A549 (cell line): ENCODE data around the gene ARHGAP26. TPM values are rescaled to one million over a fixed set of nuclear protein-coding genes. Genes with fewer than 3 reads are reported as not detected.

Experiments
- BHLHE40 ChIP-seq: IDR thresholded peaks from 2 replicates; pipeline ENCODE4 v1.6.1; 2012; ENCODE audit warnings: low read depth, low read length, inconsistent platforms
- CBX2 ChIP-seq: fragments of 200-600 bp; sonication (generic); IDR thresholded peaks from 2 replicates; pipeline ENCODE4 v1.6.1; 2016; ENCODE audit warnings: low read depth, mild to moderate bottlenecking, borderline replicate concordance
- CBX8 ChIP-seq: fragments of 200-600 bp; sonication (generic); IDR thresholded peaks from 2 replicates; pipeline ENCODE4 v1.6.1; 2016
- CTCF ChIP-seq: fragments of >200 bp; sonication (Bioruptor Twin); formaldehyde crosslinking; IDR thresholded peaks from 3 replicates; pipeline ENCODE4 v1.5.1; 2016
- EHMT2 ChIP-seq: fragments of 200-600 bp; sonication (generic); IDR thresholded peaks from 2 replicates; pipeline ENCODE4 v1.6.1; 2016; ENCODE audit warnings: antibody characterized with exemption, low read depth, mild to moderate bottlenecking, moderate library complexity
- ELK1 ChIP-seq: fragments of 150-350 bp; IDR thresholded peaks from 2 replicates; pipeline ENCODE4 v1.6.1; 2014; ENCODE audit warnings: low read depth, mild to moderate bottlenecking, low read length
- FOSB ChIP-seq: fragments of 250-450 bp; sonication (Bioruptor Pico); IDR thresholded peaks from 2 replicates; pipeline ENCODE4 v1.5.0; 2020; ENCODE audit warnings: mild to moderate bottlenecking, moderate library complexity
- FOSL2 ChIP-seq, 2 experiments: fragments of 450-650 bp in 1 of 2; fragments of >200 bp in 1 of 2; sonication (Bioruptor Twin) in 1 of 2; formaldehyde crosslinking; IDR thresholded peaks; 2 replicates each; pipeline versions ENCODE4 v1.5.0 to v1.6.1; 2016 to 2020; ENCODE audit warnings: mild to moderate bottlenecking in 1 of 2, moderate library complexity in 1 of 2
- GATA3 ChIP-seq: IDR thresholded peaks from 2 replicates; pipeline ENCODE4 v1.6.1; 2012; ENCODE audit warnings: borderline replicate concordance
- HES2 ChIP-seq: fragments of >200 bp; sonication (Bioruptor Twin); formaldehyde crosslinking; IDR thresholded peaks from 2 replicates; pipeline ENCODE4 v1.6.1; 2016
- HEYL ChIP-seq: fragments of 250-450 bp; sonication (Bioruptor Pico); IDR thresholded peaks from 2 replicates; pipeline ENCODE4 v1.8.0; 2021; ENCODE audit warnings: mild to moderate bottlenecking, moderate library complexity
- HMGXB4 ChIP-seq: fragments of 250-450 bp; sonication (Bioruptor Pico); IDR thresholded peaks from 2 replicates; pipeline ENCODE4 v1.5.0; 2021; ENCODE audit warnings: mild to moderate bottlenecking, moderate library complexity, borderline replicate concordance
- HOXA7 ChIP-seq: fragments of 250-450 bp; sonication (Bioruptor Pico); IDR thresholded peaks from 2 replicates; pipeline ENCODE4 v1.5.0; 2020; ENCODE audit warnings: mild to moderate bottlenecking, moderate library complexity
- JUN ChIP-seq, 2 experiments: fragments of >200 bp; sonication (Bioruptor Twin); formaldehyde crosslinking; IDR thresholded peaks; 2 replicates in 1 of 2; 3 replicates in 1 of 2; pipeline ENCODE4 v1.6.1; 2016 to 2017
- JUNB ChIP-seq: fragments of >200 bp; sonication (Bioruptor Twin); formaldehyde crosslinking; IDR thresholded peaks from 2 replicates; pipeline ENCODE4 v1.6.1; 2016
- KDM1A ChIP-seq: fragments of 200-600 bp; sonication (generic); IDR thresholded peaks from 2 replicates; pipeline ENCODE4 v1.6.1; 2016; ENCODE audit warnings: low read depth, mild to moderate bottlenecking
- MAFK ChIP-seq: fragments of 450-650 bp; IDR thresholded peaks from 2 replicates; pipeline ENCODE4 v1.6.1; 2014; ENCODE audit not compliant: partially characterized antibody
- MAX ChIP-seq: IDR thresholded peaks from 2 replicates; pipeline ENCODE4 v1.6.1; 2012
- NPAS2 ChIP-seq: fragments of 250-450 bp; sonication (Bioruptor Pico); IDR thresholded peaks from 2 replicates; pipeline ENCODE4 v1.8.0; 2022; ENCODE audit warnings: mild to moderate bottlenecking, moderate library complexity, borderline replicate concordance
- NR3C1 ChIP-seq: fragments of >200 bp; sonication (Bioruptor Twin); formaldehyde crosslinking; IDR thresholded peaks from 3 replicates; pipeline ENCODE4 v1.6.1; 2017
- PBX3 ChIP-seq: IDR thresholded peaks from 2 replicates; pipeline ENCODE4 v1.6.1; 2012
- PHF8 ChIP-seq: fragments of 200-600 bp; sonication (generic); IDR thresholded peaks from 2 replicates; pipeline ENCODE4 v1.6.1; 2016; ENCODE audit warnings: low read depth, mild to moderate bottlenecking, antibody characterized with exemption, moderate library complexity, borderline replicate concordance
- POLR2A ChIP-seq: IDR thresholded peaks from 2 replicates; pipeline ENCODE4 v1.6.1; 2012; ENCODE audit warnings: mild to moderate bottlenecking, low read length
- RAD21 ChIP-seq, 2 experiments: fragments of >200 bp in 1 of 2; sonication (Bioruptor Twin) in 1 of 2; formaldehyde crosslinking in 1 of 2; IDR thresholded peaks in 1 of 2; conservative IDR thresholded peaks in 1 of 2; 2 replicates in 1 of 2; 3 replicates in 1 of 2; pipeline ENCODE4 v1.6.1; 2012 to 2018; ENCODE audit warnings: inconsistent platforms in 1 of 2
- RARB ChIP-seq: fragments of 250-450 bp; sonication (Bioruptor Pico); IDR thresholded peaks from 2 replicates; pipeline ENCODE4 v1.8.0; 2021; ENCODE audit warnings: mild to moderate bottlenecking, moderate library complexity
- RCOR1 ChIP-seq: fragments of 150-350 bp; IDR thresholded peaks from 2 replicates; pipeline ENCODE4 v1.6.1; 2014; ENCODE audit warnings: antibody characterized with exemption, low read length, low read depth
- REST ChIP-seq: fragments of 200-600 bp; sonication (generic); IDR thresholded peaks from 2 replicates; pipeline ENCODE4 v1.6.1; 2016; ENCODE audit warnings: antibody characterized with exemption, mild to moderate bottlenecking, moderate library complexity
- SMC3 ChIP-seq: fragments of >200 bp; sonication (Bioruptor Twin); formaldehyde crosslinking; IDR thresholded peaks from 3 replicates; pipeline ENCODE4 v1.6.1; 2018; ENCODE audit warnings: inconsistent platforms
- TFCP2L1 ChIP-seq: fragments of 250-450 bp; sonication (Bioruptor Pico); IDR thresholded peaks from 2 replicates; pipeline ENCODE4 v1.5.0; 2021; ENCODE audit warnings: mild to moderate bottlenecking
- TP53 ChIP-seq: fragments of 250-450 bp; sonication (Bioruptor Pico); IDR thresholded peaks from 2 replicates; pipeline ENCODE4 v1.5.0; 2021; ENCODE audit warnings: mild to moderate bottlenecking, moderate library complexity
- ZFP36 ChIP-seq: fragments of 450-650 bp; IDR thresholded peaks from 2 replicates; pipeline ENCODE4 v1.6.1; 2014; ENCODE audit warnings: borderline replicate concordance; ENCODE audit not compliant: partially characterized antibody
- ZNF302 ChIP-seq: fragments of 250-450 bp; sonication (Bioruptor Pico); IDR thresholded peaks from 2 replicates; pipeline ENCODE4 v1.9.0; 2021; ENCODE audit warnings: inconsistent platforms, mild to moderate bottlenecking, moderate library complexity
- ZSCAN20 ChIP-seq: fragments of 250-450 bp; sonication (Bioruptor Pico); IDR thresholded peaks from 2 replicates; pipeline ENCODE4 v1.8.0; 2022; ENCODE audit warnings: mild to moderate bottlenecking, moderate library complexity
- polyA plus RNA-seq, 4 experiments: library from polyadenylated mRNA; depleted of rRNA in 3 of 4; stranded (reverse); fragments of >200 nt; fragmentation: RNase III in 1 of 4; extraction: RNeasy Plus Mini Kit Qiagen cat#74134 plus additional on column Dnase treatment in 1 of 4; gene quantifications; 2 replicates in 3 of 4; 3 replicates in 1 of 4; pipeline ENCODE4 v1.2.3, GENCODE V29; 2011 to 2017

ARHGAP26 gene
- polyA plus RNA-seq, 2 of the 4 experiments (the other 2 are of a cell fraction) = 6.6 to 19.1 TPM

- no peak for TF ChIP-seq MAFK
- peak; percentile 85 for TF ChIP-seq PBX3
- TF ChIP-seq NR3C1 = no peak
- TF ChIP-seq FOSB = no peak
- TF ChIP-seq JUN (IDR thresholded peaks at IDR 0.05) = peak; percentile 95 to 97; a peak in 4 of 5 replicates
- no peak for TF ChIP-seq HOXA7 (CRISPR knock-in tag)
- TF ChIP-seq ELK1 = no peak
- no peak for TF ChIP-seq ZSCAN20 (CRISPR knock-in tag)
- TF ChIP-seq POLR2A = no peak
- peak; percentile 41; the same call in 1 of the 2 replicates for TF ChIP-seq TP53 (CRISPR knock-in tag)
- TF ChIP-seq HEYL = no peak
- TF ChIP-seq CTCF = no peak
- TF ChIP-seq HES2 = no peak
- TF ChIP-seq FOSL2 (IDR thresholded peaks at IDR 0.05) = peak; percentile 99
- TF ChIP-seq FOSL2 (CRISPR knock-in tag; IDR thresholded peaks at IDR 0.05) = peak; percentile 100
- no peak for TF ChIP-seq PHF8
- TF ChIP-seq RCOR1 = no peak
- no peak for TF ChIP-seq NPAS2 (CRISPR knock-in tag)
- TF ChIP-seq RARB = no peak
- TF ChIP-seq TFCP2L1 = no peak
- TF ChIP-seq CBX2 = no peak
- TF ChIP-seq GATA3 = peak; percentile 97
- peak; percentile 49; the same call in 2 of the 3 replicates for TF ChIP-seq SMC3
- TF ChIP-seq BHLHE40 = no peak
- no peak for TF ChIP-seq REST
- peak; percentile 38 to 55 for TF ChIP-seq RAD21 (conservative IDR thresholded peaks at IDR 0.05 in 1 of 2, IDR thresholded peaks at IDR 0.05 in 1 of 2)
- no peak for TF ChIP-seq EHMT2
- TF ChIP-seq ZNF302 (CRISPR knock-in tag) = no peak; the same call in 1 of the 2 replicates
- no peak for TF ChIP-seq KDM1A
- peak; percentile 99 for TF ChIP-seq JUNB
- peak; percentile 91 for TF ChIP-seq MAX
- TF ChIP-seq ZFP36 = no peak
- TF ChIP-seq HMGXB4 (CRISPR knock-in tag) = no peak
- no peak for TF ChIP-seq CBX8
Observed at GRCh38 chr5:143245929-143246561, 475.9 kb downstream of the ARHGAP26 start (continued).
